Measurements from ENCODE around the gene C16orf46. TPM values are rescaled to one million over a fixed set of nuclear protein-coding genes. Genes with fewer than 3 reads are reported as not detected.

The C16orf46 gene
- total and polyA plus RNA-seq, 4 donors, result 2.1 to 5.4 (median 3.9) TPM

DNA sequence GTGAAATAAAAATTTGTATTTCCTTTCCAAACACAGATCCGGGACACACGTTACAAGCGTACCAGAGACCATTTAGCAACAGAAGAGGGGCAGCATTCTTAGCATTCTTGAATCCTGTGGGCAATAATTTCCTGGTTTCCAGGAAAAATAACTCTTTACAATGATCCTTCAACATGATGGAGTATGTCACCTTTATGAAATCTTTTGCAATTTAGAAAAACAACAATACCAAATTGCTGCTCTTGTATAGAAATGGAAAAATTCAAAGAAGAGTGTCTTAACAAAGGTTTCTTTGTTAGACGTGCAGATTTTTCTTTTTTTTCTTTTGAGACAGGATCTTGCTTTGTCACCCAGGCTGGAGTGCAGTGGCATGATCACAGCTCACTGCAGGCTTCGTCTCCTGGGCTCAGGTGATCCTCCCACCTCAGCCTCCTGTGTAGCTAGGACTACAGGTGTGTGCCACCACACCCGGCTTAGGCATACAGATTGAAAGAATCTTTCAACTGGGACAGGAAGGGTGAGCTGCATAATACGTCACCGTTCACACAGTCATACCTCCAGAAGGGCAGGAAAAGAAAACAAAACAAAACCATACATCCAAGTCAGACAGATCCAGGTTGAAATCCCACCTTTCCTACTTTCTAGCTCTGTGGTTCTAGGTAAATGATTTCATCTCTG lies 29.9 kb upstream of the C16orf46 start:
- Histone ChIP-seq H3K4me3 (ENCODE audit: low read depth, low read length) (no peak overlapping the region), H3K27me3 (ENCODE audit: control insufficient read depth, insufficient read depth, low read length) (no peaks in the 10 kb centered on the region), H3K4me1 (ENCODE audit: control insufficient read depth, insufficient read depth, low read length) (no peaks in the 10 kb centered on the region), H3K9me3 (ENCODE audit: control insufficient read depth, insufficient read depth, low read length) (no peaks in the 10 kb centered on the region), H3K27ac (ENCODE audit: low read depth, low read length) (no peak overlapping the region), H3K36me3 (ENCODE audit: control insufficient read depth, insufficient read depth, low read length) (no peaks in the 10 kb centered on the region)
- DNase-seq (ENCODE audit: low read depth in 4 of 6, low spot score in 6 of 6), result no peak
- 38% methylated on average over 3 of the region's 8 CpGs for WGBS (ENCODE audit: insufficient coverage)

DNA sequence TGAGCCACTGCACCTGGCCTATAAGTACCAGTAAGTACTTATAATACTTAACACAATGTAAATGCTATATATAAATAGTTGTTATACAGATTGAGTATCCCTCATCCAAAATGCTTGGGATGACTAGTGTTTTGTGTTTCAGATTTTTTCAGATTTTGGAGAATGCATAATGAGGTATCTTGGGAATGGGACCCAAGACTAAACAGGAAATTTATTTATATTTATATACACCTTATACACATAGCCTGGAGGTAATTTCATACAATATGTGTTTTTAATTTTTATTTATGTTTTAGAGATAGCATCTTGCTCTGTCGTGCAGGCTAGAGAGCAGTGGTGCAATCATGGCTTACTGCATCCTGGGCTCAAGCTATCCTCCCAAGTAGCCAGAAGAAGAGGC lies 28.9 kb upstream of the C16orf46 start:
- H3K9me3 ChIP-seq (ENCODE audit: control insufficient read depth, insufficient read depth, low read length), result no peaks in the 10 kb centered on the region
- H3K27ac ChIP-seq (ENCODE audit: low read depth, low read length), result no peak overlapping the region
- H3K36me3 ChIP-seq (ENCODE audit: control insufficient read depth, insufficient read depth, low read length), result no peaks in the 10 kb centered on the region
- WGBS (ENCODE audit: insufficient coverage), result 86% methylated on average over 1 of the region's 1 CpG
- no peak overlapping the region for H3K4me3 ChIP-seq (ENCODE audit: low read depth, low read length)
- H3K4me1 ChIP-seq (ENCODE audit: control insufficient read depth, insufficient read depth, low read length), result no peaks in the 10 kb centered on the region
- no peak for DNase-seq (ENCODE audit: low read depth in 4 of 6, low spot score in 6 of 6)
- no peaks in the 10 kb centered on the region for H3K27me3 ChIP-seq (ENCODE audit: control insufficient read depth, insufficient read depth, low read length)

DNA sequence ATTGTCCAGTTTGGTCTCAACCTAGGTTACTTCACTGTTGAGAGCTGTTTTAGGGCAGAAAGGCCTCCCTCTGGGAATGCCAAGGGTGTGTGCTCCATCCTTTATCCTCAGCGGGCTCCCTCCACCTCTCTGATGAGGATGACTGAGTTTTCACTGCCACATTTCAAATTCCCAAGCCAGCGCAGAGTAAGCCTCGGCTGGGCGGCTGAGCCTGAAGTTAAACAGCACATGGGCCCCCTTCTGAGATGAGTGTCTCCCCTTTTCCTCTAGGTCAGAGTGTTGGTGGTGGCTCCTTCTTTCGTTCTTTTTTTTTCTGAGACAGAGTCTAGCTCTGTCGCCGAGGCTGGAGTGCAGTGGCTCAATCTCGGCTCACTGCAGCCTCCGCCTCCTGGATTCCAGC lies 24.7 kb upstream of the C16orf46 start:
- Histone ChIP-seq H3K27ac (ENCODE audit: low read depth, low read length) (no peak overlapping the region), H3K9me3 (ENCODE audit: control insufficient read depth, insufficient read depth, low read length) (no peaks in the 10 kb centered on the region), H3K27me3 (ENCODE audit: control insufficient read depth, insufficient read depth, low read length) (no peaks in the 10 kb centered on the region), H3K36me3 (ENCODE audit: control insufficient read depth, insufficient read depth, low read length) (no peaks in the 10 kb centered on the region), H3K4me1 (ENCODE audit: control insufficient read depth, insufficient read depth, low read length) (no peaks in the 10 kb centered on the region), H3K4me3 (ENCODE audit: low read depth, low read length) (no peak overlapping the region)
- DNase-seq (ENCODE audit: low read depth in 4 of 6, low spot score in 6 of 6), result no peak
- WGBS (ENCODE audit: insufficient coverage), result 88% methylated on average over 8 of the region's 9 CpGs

DNA sequence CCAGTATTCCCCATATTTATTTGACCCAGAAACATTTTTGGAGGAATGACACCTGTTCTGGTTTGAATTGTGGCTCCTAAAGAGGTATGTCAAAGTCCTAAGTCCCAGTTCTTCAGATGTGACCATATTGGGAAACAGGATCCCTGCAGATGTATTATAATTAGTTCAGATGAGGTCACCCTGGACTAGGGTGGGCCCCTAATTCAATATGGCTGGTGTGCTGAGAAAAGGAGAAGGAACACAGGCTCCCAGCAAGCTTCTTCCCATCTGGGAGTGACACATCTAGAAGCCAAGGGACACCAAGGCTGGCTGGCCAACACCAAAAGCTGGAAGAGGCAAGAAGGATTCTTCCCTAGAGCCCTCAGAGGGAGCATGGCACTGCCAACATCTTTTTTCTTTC lies 22.9 kb upstream of the C16orf46 start:
- no peak overlapping the region for H3K27ac ChIP-seq (ENCODE audit: low read depth, low read length)
- H3K4me1 ChIP-seq (ENCODE audit: control insufficient read depth, insufficient read depth, low read length), result peaks cover 6% of the 10 kb centered on the region
- no peak overlapping the region for H3K4me3 ChIP-seq (ENCODE audit: low read depth, low read length)
- no peaks in the 10 kb centered on the region for H3K27me3 ChIP-seq (ENCODE audit: control insufficient read depth, insufficient read depth, low read length)
- no peak for DNase-seq (ENCODE audit: low read depth in 4 of 6, low spot score in 6 of 6)
- H3K9me3 ChIP-seq (ENCODE audit: control insufficient read depth, insufficient read depth, low read length), result no peaks in the 10 kb centered on the region
- no peaks in the 10 kb centered on the region for H3K36me3 ChIP-seq (ENCODE audit: control insufficient read depth, insufficient read depth, low read length)

DNA sequence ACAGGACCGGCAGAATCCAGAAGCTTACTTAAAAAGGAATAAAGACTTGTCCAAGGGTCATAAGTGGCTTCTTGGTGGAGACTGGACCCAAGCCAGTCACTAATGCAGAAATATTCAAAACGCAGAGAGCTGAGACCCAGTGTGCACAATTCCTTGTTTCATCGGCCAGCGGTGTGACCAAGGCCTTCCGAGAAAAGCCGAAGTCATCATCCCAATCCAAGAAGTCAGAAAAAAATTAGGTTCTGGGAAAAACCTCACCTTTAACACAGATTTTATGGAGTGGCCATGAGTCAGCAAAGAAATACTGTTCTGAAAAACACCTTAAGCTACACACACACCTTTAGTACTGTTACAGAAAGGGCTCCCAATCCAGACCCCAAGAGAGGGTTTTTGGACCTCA lies 20.2 kb upstream of the C16orf46 start:
- DNase-seq (ENCODE audit: low read depth in 4 of 6, low spot score in 6 of 6), result no peak
- peaks cover 13% of the 10 kb centered on the region for H3K4me1 ChIP-seq (ENCODE audit: control insufficient read depth, insufficient read depth, low read length)
- 100% methylated on average over 2 of the region's 6 CpGs for WGBS (ENCODE audit: insufficient coverage)
- peaks cover 3% of the 10 kb centered on the region for H3K36me3 ChIP-seq (ENCODE audit: control insufficient read depth, insufficient read depth, low read length)
- H3K27me3 ChIP-seq (ENCODE audit: control insufficient read depth, insufficient read depth, low read length), result no peaks in the 10 kb centered on the region
- no peaks in the 10 kb centered on the region for H3K9me3 ChIP-seq (ENCODE audit: control insufficient read depth, insufficient read depth, low read length)
- no peak overlapping the region for H3K4me3 ChIP-seq (ENCODE audit: low read depth, low read length)
- no peak overlapping the region for H3K27ac ChIP-seq (ENCODE audit: low read depth, low read length)

DNA sequence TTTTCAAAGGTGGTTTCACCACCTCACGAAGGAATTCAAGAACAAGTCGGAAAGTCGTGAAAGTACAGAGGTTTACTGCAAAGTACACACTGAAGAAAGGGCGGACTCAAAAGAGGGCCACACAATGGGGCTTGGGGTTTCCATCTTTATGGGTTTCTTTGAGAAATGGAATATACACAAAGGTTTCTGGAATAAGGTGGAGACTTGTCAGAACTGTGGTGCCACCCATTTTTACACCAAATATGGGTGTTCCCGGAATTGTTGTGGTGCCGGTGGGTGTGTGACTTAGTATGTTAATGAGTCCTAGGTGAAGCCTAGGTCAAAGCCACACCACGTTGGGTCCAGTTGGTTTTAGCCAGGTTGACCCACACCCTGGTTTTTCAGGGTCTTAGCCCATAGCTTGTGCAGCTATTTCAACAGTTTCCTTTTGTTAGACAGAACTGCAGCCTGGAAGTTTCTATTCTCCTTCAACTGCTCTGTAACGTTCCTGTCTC lies 19.7 kb upstream of the C16orf46 start:
- peak overlapping the region; percentile 14 for H3K4me3 ChIP-seq (ENCODE audit: low read depth, low read length)
- H3K36me3 ChIP-seq (ENCODE audit: control insufficient read depth, insufficient read depth, low read length), result peaks cover 3% of the 10 kb centered on the region
- no peaks in the 10 kb centered on the region for H3K9me3 ChIP-seq (ENCODE audit: control insufficient read depth, insufficient read depth, low read length)
- H3K27me3 ChIP-seq (ENCODE audit: control insufficient read depth, insufficient read depth, low read length), result no peaks in the 10 kb centered on the region
- peaks cover 13% of the 10 kb centered on the region for H3K4me1 ChIP-seq (ENCODE audit: control insufficient read depth, insufficient read depth, low read length)
- WGBS (ENCODE audit: insufficient coverage), result 51% methylated on average over 6 of the region's 8 CpGs
- DNase-seq (ENCODE audit: low read depth in 4 of 6, low spot score in 6 of 6), result no peak
- H3K27ac ChIP-seq (ENCODE audit: low read depth, low read length), result peak overlapping the region; percentile 60

DNA sequence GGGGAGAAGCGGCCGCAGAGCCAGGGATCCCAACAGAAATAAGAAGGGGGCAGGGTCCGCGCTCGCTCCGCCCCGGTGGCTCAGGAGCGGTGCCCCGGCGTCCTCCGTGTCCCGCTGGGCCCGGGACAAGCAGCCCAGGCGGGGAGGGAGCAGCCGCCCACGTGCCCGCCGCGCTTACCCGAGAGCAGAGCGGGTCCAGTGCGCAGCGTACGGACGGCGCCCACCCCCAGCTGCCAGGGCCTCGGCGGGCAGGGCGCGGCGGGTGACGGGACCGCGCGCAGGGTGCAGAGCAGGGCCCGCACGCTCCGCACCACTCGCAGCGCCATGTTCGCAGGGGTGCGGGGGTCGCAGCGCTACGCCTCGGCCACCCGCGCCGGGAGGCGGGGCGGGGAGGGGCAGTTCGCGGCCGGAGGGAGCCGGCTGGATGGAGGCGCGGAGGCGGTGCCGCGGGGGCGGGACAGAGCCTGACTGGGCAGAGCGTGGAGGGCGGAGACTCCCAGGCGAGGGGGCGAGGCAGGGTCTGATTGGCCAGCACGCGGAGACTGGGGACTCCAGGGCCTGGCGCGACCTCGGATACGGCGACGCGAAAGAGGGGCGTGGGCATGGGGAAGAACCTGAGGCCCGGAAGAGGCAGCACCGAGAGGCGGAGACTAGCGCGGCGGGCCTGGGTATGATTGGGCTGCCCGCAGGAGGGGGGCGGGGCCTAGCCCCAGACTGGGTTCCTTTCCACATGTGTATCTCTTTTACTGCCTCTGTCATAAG lies 19.1 kb upstream of the C16orf46 start, which contains the start of gene GCSH:
TSS of gene GCSH (minus strand) at position 443 of the 762 bp plus-strand sequence. CDS start at position 326, 117 bp downstream.
- H3K4me3 ChIP-seq (ENCODE audit: low read depth, low read length), result peak within 1 kb of the TSS; percentile 65
- H3K9me3 ChIP-seq (ENCODE audit: control insufficient read depth, insufficient read depth, low read length), result no peaks in the 10 kb centered on the region
- H3K27me3 ChIP-seq (ENCODE audit: control insufficient read depth, insufficient read depth, low read length), result no peaks in the 10 kb centered on the region
- H3K36me3 ChIP-seq (ENCODE audit: control insufficient read depth, insufficient read depth, low read length), result peaks cover 3% of the 10 kb centered on the region
- WGBS (ENCODE audit: insufficient coverage), result 0% methylated on average over 72 of the region's 83 CpGs
- H3K4me1 ChIP-seq (ENCODE audit: control insufficient read depth, insufficient read depth, low read length), result peaks cover 13% of the 10 kb centered on the region
- peak within 1 kb of the TSS; percentile 60 for H3K27ac ChIP-seq (ENCODE audit: low read depth, low read length)
- peak; percentile 91 to 99 (median 98) for DNase-seq (ENCODE audit: low read depth in 4 of 6, low spot score in 6 of 6)

DNA sequence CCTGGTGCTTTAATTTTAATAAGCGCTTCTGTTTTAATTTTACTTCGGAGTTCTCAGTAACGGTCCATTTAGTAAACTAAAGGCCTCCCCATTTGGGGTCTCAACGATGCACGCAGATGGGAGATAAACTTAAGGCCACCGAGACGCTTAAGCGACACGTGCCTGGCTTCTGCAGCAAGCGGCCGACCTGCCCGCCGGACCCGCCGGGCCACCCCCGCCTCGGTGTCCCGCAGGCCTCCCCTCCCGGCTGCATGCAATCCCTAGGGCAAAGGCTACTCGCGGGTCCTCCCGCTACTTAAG lies 18.6 kb upstream of the C16orf46 start:
- H3K27ac ChIP-seq (ENCODE audit: low read depth, low read length), result no peak overlapping the region
- WGBS (ENCODE audit: insufficient coverage), result under 1% methylated on average over 22 of the region's 22 CpGs

DNA sequence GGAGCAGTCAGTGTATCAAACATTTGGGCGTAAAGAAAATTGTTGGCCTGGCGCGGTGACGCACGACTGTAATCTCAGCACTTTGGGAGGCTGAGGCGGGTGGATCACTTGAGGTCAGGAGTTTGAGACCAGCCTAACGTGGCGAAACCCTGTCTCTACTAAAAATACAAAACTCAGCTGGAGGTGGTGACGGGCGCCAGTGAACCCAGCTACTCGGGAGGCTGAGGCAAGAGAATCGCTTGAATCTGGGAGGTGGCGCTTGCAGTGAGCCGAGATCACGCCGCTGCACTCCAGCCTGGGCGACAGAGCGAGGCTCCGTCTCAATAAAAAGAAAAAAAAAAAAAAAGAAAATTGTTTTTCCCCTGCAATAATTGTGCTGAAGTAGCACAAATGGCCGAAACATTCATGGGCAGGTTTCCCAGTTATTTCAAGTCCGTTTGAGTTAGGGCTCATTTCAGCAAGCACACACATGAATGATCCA lies 17.8 kb upstream of the C16orf46 start:
- H3K27ac ChIP-seq (ENCODE audit: low read depth, low read length), result no peak overlapping the region
- peaks cover 13% of the 10 kb centered on the region for H3K4me1 ChIP-seq (ENCODE audit: control insufficient read depth, insufficient read depth, low read length)
- no peaks in the 10 kb centered on the region for H3K9me3 ChIP-seq (ENCODE audit: control insufficient read depth, insufficient read depth, low read length)
- H3K36me3 ChIP-seq (ENCODE audit: control insufficient read depth, insufficient read depth, low read length), result peaks cover 7% of the 10 kb centered on the region
- H3K4me3 ChIP-seq (ENCODE audit: low read depth, low read length), result peak overlapping the region; percentile 65
- peak in 1 of 6 donors; percentile 38 for DNase-seq (ENCODE audit: low read depth in 4 of 6, low spot score in 6 of 6)
- WGBS (ENCODE audit: insufficient coverage), result 63% methylated on average over 11 of the region's 21 CpGs
- H3K27me3 ChIP-seq (ENCODE audit: control insufficient read depth, insufficient read depth, low read length), result no peaks in the 10 kb centered on the region

More for the DNA sequence above, 18.6 kb upstream of the C16orf46 start:
- peak in 1 of 6 donors; percentile 1 for DNase-seq (ENCODE audit: low read depth in 4 of 6, low spot score in 6 of 6)
- H3K4me3 ChIP-seq (ENCODE audit: low read depth, low read length), result peak overlapping the region; percentile 65
- H3K9me3 ChIP-seq (ENCODE audit: control insufficient read depth, insufficient read depth, low read length), result no peaks in the 10 kb centered on the region
- H3K27me3 ChIP-seq (ENCODE audit: control insufficient read depth, insufficient read depth, low read length), result no peaks in the 10 kb centered on the region
- peaks cover 13% of the 10 kb centered on the region for H3K4me1 ChIP-seq (ENCODE audit: control insufficient read depth, insufficient read depth, low read length)
- H3K36me3 ChIP-seq (ENCODE audit: control insufficient read depth, insufficient read depth, low read length), result peaks cover 3% of the 10 kb centered on the region

Measured in spinal cord (tissue), 10 donors.